ENCODE results near the gene S100A10.

Gene S100A10

GRCh38 chr1:151978922-151979321, 14.7 kb downstream of the S100A10 start:
- no peaks in the 10 kb centered on the region for H3K4me1 ChIP-seq (ENCODE audit: control insufficient read depth, insufficient read depth, low read length)
- no peaks in the 10 kb centered on the region for H3K36me3 ChIP-seq (ENCODE audit: control insufficient read depth, insufficient read depth, low read length)
- H3K9me3 ChIP-seq (ENCODE audit: control insufficient read depth, low read length): no peaks in the 10 kb centered on the region
- H3K27me3 ChIP-seq (ENCODE audit: control insufficient read depth, insufficient read depth, low read length, poor library complexity, severe bottlenecking): no peaks in the 10 kb centered on the region
- H3K4me3 ChIP-seq (ENCODE audit: insufficient read depth, low read depth, low read length): no peak overlapping the region
- H3K27ac ChIP-seq (ENCODE audit: insufficient read depth, low read depth, low read length, poor library complexity, severe bottlenecking): no peak overlapping the region
- 67 to 69% methylated on average over 1 to 3 of the region's 5 CpGs for WGBS, 2 experiments

DNA sequence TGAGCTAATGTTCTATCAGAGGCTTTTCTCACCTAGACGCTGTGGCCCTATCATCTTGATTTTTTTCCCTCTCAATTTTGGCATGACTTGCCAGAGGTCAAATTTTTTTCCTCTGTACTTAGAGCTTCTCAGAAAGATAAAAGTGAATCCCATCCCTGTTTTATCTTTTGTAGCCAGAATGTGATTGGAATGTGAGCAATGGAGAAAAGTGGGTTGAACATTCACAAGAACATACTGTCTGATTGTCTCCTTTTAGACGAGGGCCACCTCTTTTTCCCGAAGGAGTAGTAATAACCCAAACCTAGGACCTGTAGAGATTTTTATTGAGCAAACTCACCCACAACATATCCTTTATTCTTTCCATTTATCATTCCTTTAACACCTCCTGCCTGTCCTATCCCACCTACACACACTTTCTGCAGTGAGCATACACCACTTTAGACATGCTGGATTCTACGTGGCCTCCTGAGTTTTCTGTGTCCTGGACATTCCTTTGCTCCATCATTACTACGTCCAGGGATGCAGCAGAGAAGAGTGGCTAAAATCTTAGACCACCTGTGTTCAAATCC, 15.9 kb downstream of the S100A10 start:
- Histone ChIP-seq H3K4me3 (ENCODE audit: insufficient read depth, low read depth, low read length) (no peak overlapping the region), H3K4me1 (ENCODE audit: control insufficient read depth, insufficient read depth, low read length) (peaks cover 4% of the 10 kb centered on the region), H3K27me3 (ENCODE audit: control insufficient read depth, insufficient read depth, low read length, poor library complexity, severe bottlenecking) (no peaks in the 10 kb centered on the region), H3K36me3 (ENCODE audit: control insufficient read depth, insufficient read depth, low read length) (no peaks in the 10 kb centered on the region), H3K27ac (ENCODE audit: insufficient read depth, low read depth, low read length, poor library complexity, severe bottlenecking) (no peak overlapping the region), H3K9me3 (ENCODE audit: control insufficient read depth, low read length) (no peaks in the 10 kb centered on the region)
- WGBS, 2 experiments: 88 to 89% methylated on average over 5 of the region's 5 CpGs

- Histone ChIP-seq H3K36me3 (ENCODE audit: control insufficient read depth, insufficient read depth, low read length) (no peaks in the 10 kb centered on the region), H3K27ac (ENCODE audit: insufficient read depth, low read depth, low read length, poor library complexity, severe bottlenecking) (no peak overlapping the region), H3K27me3 (ENCODE audit: control insufficient read depth, insufficient read depth, low read length, poor library complexity, severe bottlenecking) (no peaks in the 10 kb centered on the region), H3K4me1 (ENCODE audit: control insufficient read depth, insufficient read depth, low read length) (peaks cover 5% of the 10 kb centered on the region), H3K9me3 (ENCODE audit: control insufficient read depth, low read length) (no peaks in the 10 kb centered on the region), H3K4me3 (ENCODE audit: insufficient read depth, low read depth, low read length) (no peak overlapping the region)
- WGBS, 2 experiments: 85 to 87% methylated on average over 3 of the region's 3 CpGs
Observed at GRCh38 chr1:151976858-151977257, 16.8 kb downstream of the S100A10 start.

DNA sequence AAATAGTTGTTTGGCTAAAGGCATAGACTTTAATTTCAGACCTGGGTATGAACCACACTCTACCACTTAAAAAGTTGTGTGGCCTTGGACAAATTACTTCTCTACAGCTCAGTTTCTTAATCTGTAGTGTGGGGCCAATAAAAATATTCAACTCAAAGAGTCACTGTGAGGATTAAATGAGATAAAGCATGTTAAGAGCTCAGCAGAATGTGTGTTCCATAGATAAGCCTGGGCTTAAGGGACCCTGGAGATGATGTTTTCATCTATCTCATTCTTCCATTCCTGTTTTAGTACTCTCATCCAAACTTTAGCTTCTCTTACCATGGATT, 17.7 kb downstream of the S100A10 start:
- Histone ChIP-seq H3K27ac (ENCODE audit: insufficient read depth, low read depth, low read length, poor library complexity, severe bottlenecking) (no peak overlapping the region), H3K9me3 (ENCODE audit: control insufficient read depth, low read length) (no peaks in the 10 kb centered on the region), H3K27me3 (ENCODE audit: control insufficient read depth, insufficient read depth, low read length, poor library complexity, severe bottlenecking) (no peaks in the 10 kb centered on the region), H3K4me3 (ENCODE audit: insufficient read depth, low read depth, low read length) (no peak overlapping the region), H3K4me1 (ENCODE audit: control insufficient read depth, insufficient read depth, low read length) (peaks cover 5% of the 10 kb centered on the region), H3K36me3 (ENCODE audit: control insufficient read depth, insufficient read depth, low read length) (no peaks in the 10 kb centered on the region)

DNA sequence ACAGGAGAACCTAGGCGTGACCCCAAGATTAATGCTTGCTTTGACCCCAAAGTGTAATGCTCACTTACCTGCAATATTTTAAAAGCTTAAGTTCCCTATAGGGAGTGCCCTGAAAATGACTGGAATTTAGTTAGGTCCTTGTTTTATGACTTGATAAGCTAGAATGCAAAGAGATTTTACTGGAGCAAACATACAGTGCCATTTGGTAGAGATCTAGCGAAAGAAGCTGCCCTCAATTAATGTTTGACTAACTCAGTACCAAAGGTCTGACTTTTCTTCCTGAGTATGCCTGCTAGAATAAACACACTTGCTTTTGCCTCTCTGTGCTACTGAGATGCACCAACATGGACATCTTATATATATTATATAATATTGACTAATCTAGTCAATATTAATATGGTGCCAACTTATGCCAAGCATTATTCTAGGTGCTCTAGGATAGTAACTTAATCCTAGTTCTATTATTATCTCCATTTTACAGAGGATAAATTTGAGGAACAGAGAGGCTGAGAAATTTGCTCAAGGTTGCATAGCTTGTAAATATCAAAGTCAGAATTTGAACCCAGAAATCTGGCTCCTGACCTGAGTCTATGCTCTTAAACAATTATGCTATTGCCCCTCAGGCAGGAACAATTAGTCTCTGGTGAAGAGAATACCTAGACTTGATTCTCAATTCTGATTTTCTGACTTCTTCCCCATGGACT, 18.2 kb downstream of the S100A10 start:
- Histone ChIP-seq H3K9me3 (ENCODE audit: control insufficient read depth, low read length) (no peaks in the 10 kb centered on the region), H3K27ac (ENCODE audit: insufficient read depth, low read depth, low read length, poor library complexity, severe bottlenecking) (no peak overlapping the region), H3K27me3 (ENCODE audit: control insufficient read depth, insufficient read depth, low read length, poor library complexity, severe bottlenecking) (peaks cover under 1% of the 10 kb centered on the region), H3K36me3 (ENCODE audit: control insufficient read depth, insufficient read depth, low read length) (no peaks in the 10 kb centered on the region), H3K4me1 (ENCODE audit: control insufficient read depth, insufficient read depth, low read length) (peaks cover 5% of the 10 kb centered on the region), H3K4me3 (ENCODE audit: insufficient read depth, low read depth, low read length) (no peak overlapping the region)
- WGBS, 2 experiments: 97 to 100% methylated on average over 2 of the region's 2 CpGs

- H3K36me3 ChIP-seq (ENCODE audit: control insufficient read depth, insufficient read depth, low read length): no peaks in the 10 kb centered on the region
- H3K27me3 ChIP-seq (ENCODE audit: control insufficient read depth, insufficient read depth, low read length, poor library complexity, severe bottlenecking): peaks cover 4% of the 10 kb centered on the region
- H3K4me3 ChIP-seq (ENCODE audit: insufficient read depth, low read depth, low read length): no peak overlapping the region
- H3K27ac ChIP-seq (ENCODE audit: insufficient read depth, low read depth, low read length, poor library complexity, severe bottlenecking): no peak overlapping the region
- peaks cover 5% of the 10 kb centered on the region for H3K4me1 ChIP-seq (ENCODE audit: control insufficient read depth, insufficient read depth, low read length)
- no peaks in the 10 kb centered on the region for H3K9me3 ChIP-seq (ENCODE audit: control insufficient read depth, low read length)
- 53 to 58% methylated on average over 7 of the region's 7 CpGs for WGBS, 2 experiments
Observed at GRCh38 chr1:151972542-151973248, 21.0 kb downstream of the S100A10 start.

DNA sequence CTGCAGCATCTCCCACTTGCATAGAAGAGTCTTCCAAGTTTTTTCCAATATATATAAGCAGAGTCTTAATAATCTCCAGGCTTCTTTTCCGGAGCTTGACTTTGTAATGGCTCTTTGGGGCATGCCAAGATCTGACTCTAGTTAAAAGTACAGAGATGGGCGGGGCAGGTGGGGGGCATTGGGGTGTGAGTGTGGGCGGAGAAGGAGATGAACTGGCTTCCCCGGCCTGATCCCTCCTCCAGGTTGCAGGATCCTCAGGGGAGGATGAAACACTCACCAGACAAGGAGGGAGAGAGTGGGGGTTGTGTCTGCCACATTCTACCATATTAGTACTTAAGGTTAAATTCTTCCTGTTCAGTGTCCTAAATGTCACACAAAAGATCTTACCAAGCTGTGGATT, 23.0 kb downstream of the S100A10 start:
- no peaks in the 10 kb centered on the region for H3K36me3 ChIP-seq (ENCODE audit: control insufficient read depth, insufficient read depth, low read length)
- H3K27me3 ChIP-seq (ENCODE audit: control insufficient read depth, insufficient read depth, low read length, poor library complexity, severe bottlenecking): peaks cover 4% of the 10 kb centered on the region
- no peak overlapping the region for H3K27ac ChIP-seq (ENCODE audit: insufficient read depth, low read depth, low read length, poor library complexity, severe bottlenecking)
- H3K4me1 ChIP-seq (ENCODE audit: control insufficient read depth, insufficient read depth, low read length): peaks cover 5% of the 10 kb centered on the region
- no peak overlapping the region for H3K4me3 ChIP-seq (ENCODE audit: insufficient read depth, low read depth, low read length)
- H3K9me3 ChIP-seq (ENCODE audit: control insufficient read depth, low read length): no peaks in the 10 kb centered on the region
- 69% methylated on average over 2 to 4 of the region's 4 CpGs for WGBS, 2 experiments

- H3K27me3 ChIP-seq (ENCODE audit: control insufficient read depth, insufficient read depth, low read length, poor library complexity, severe bottlenecking): peaks cover 4% of the 10 kb centered on the region
- no peak overlapping the region for H3K4me3 ChIP-seq (ENCODE audit: insufficient read depth, low read depth, low read length)
- H3K36me3 ChIP-seq (ENCODE audit: control insufficient read depth, insufficient read depth, low read length): no peaks in the 10 kb centered on the region
- no peak overlapping the region for H3K27ac ChIP-seq (ENCODE audit: insufficient read depth, low read depth, low read length, poor library complexity, severe bottlenecking)
- no peaks in the 10 kb centered on the region for H3K9me3 ChIP-seq (ENCODE audit: control insufficient read depth, low read length)
- peaks cover 5% of the 10 kb centered on the region for H3K4me1 ChIP-seq (ENCODE audit: control insufficient read depth, insufficient read depth, low read length)
- WGBS, 2 experiments: 83 to 89% methylated on average over 5 of the region's 5 CpGs
Observed at GRCh38 chr1:151970128-151970527, 23.5 kb downstream of the S100A10 start.

GRCh38 chr1:151968791-151969399, 24.8 kb downstream of the S100A10 start:
- no peak overlapping the region for H3K4me3 ChIP-seq (ENCODE audit: insufficient read depth, low read depth, low read length)
- peaks cover 5% of the 10 kb centered on the region for H3K4me1 ChIP-seq (ENCODE audit: control insufficient read depth, insufficient read depth, low read length)
- H3K9me3 ChIP-seq (ENCODE audit: control insufficient read depth, low read length): no peaks in the 10 kb centered on the region
- H3K27ac ChIP-seq (ENCODE audit: insufficient read depth, low read depth, low read length, poor library complexity, severe bottlenecking): no peak overlapping the region
- WGBS, 2 experiments: 75 to 86% methylated on average over 3 of the region's 3 CpGs
- H3K36me3 ChIP-seq (ENCODE audit: control insufficient read depth, insufficient read depth, low read length): no peaks in the 10 kb centered on the region
- peaks cover 4% of the 10 kb centered on the region for H3K27me3 ChIP-seq (ENCODE audit: control insufficient read depth, insufficient read depth, low read length, poor library complexity, severe bottlenecking)

GRCh38 chr1:151968058-151968457, 25.6 kb downstream of the S100A10 start:
- Histone ChIP-seq H3K27ac (ENCODE audit: insufficient read depth, low read depth, low read length, poor library complexity, severe bottlenecking) (no peak overlapping the region), H3K4me3 (ENCODE audit: insufficient read depth, low read depth, low read length) (no peak overlapping the region), H3K36me3 (ENCODE audit: control insufficient read depth, insufficient read depth, low read length) (no peaks in the 10 kb centered on the region), H3K4me1 (ENCODE audit: control insufficient read depth, insufficient read depth, low read length) (peaks cover 4% of the 10 kb centered on the region), H3K27me3 (ENCODE audit: control insufficient read depth, insufficient read depth, low read length, poor library complexity, severe bottlenecking) (peaks cover 4% of the 10 kb centered on the region), H3K9me3 (ENCODE audit: control insufficient read depth, low read length) (no peaks in the 10 kb centered on the region)
- WGBS, 2 experiments: 43 to 46% methylated on average over 4 of the region's 4 CpGs
